Left lung (tissue), 10 donors: ENCODE data around the gene PACS2. TPM values are rescaled to one million over a fixed set of nuclear protein-coding genes. Genes with fewer than 3 reads are reported as not detected.

ENCODE experiments used
- ATAC-seq: fragments of 200-7000 bp; cut with Tn5 transposase; one replicate; pipeline ENCODE4 v1.9.1; 2020; ENCODE audit warnings: moderate library complexity
- DNase-seq, 4 donors: peaks; one replicate each; pipeline ENCODE4 v3.0.0-alpha.2; 2013 to 2020
- H3K27ac ChIP-seq, 2 donors: fragments of 200-600 bp; sonication (generic) in 1 of 2; one replicate each; pipeline versions ENCODE4 v1.5.0 to v1.8.0; 2020 to 2021
- H3K27me3 ChIP-seq, 2 donors: fragments of 200-600 bp; sonication (generic) in 1 of 2; one replicate each; pipeline versions ENCODE4 v1.5.0 to v1.8.0; 2020 to 2021
- H3K36me3 ChIP-seq, 2 donors: fragments of 200-600 bp; sonication (generic) in 1 of 2; one replicate each; pipeline versions ENCODE4 v1.5.0 to v1.8.0; 2020 to 2021
- H3K4me1 ChIP-seq, 2 donors: fragments of 200-600 bp; one replicate each; pipeline ENCODE4 v1.8.0; 2021
- H3K4me3 ChIP-seq, 2 donors: fragments of 200-600 bp; sonication (generic) in 1 of 2; one replicate each; pipeline versions ENCODE4 v1.5.0 to v1.8.0; 2020 to 2021; ENCODE audit warnings: mild to moderate bottlenecking in 1 of 2
- H3K9me3 ChIP-seq, 2 donors: fragments of 200-600 bp; sonication (generic) in 1 of 2; one replicate each; pipeline versions ENCODE4 v1.5.0 to v1.8.0; 2020 to 2021
- intact Hi-C, 2 donors: fragments of 100-400 bp; cut with DNase I; formaldehyde crosslinking; loops; one replicate each; pipeline versions ENCODE4 v1.11.2 to v1.14.2; 2022
- polyA plus RNA-seq, 6 donors: library from polyadenylated mRNA; unstranded; fragments of 120-200 nt; gene quantifications; one replicate each; pipeline ENCODE4 v1.2.1, GENCODE V29; 2013; ENCODE audit not compliant: insufficient read length in 6 of 6
- total RNA-seq, 2 donors: library from RNA; stranded (reverse); fragmentation: NEBNext Ultra II Directional; extraction: Animal tissue kit (Norgen Biotek cat#: 25700); gene quantifications; one replicate each; pipeline ENCODE4 v1.2.1, GENCODE V29; 2021
- TF ChIP-seq, protein P1 (sequence below), 2 donors: fragments of 200-600 bp; sonication (generic) in 1 of 2; IDR thresholded peaks; one replicate each; pipeline versions ENCODE4 v1.5.0 to v1.8.0; 2021; ENCODE audit warnings: antibody characterized with exemption in 2 of 2
- donor health status: DM: no; HTN: yes; CAD: no.
- donor health status: DM: no; HTN: no; CAD: no.

The PACS2 gene
- total and polyA plus RNA-seq, 8 donors, result 64.6 to 99.3 (median 75.4) TPM

DNA sequence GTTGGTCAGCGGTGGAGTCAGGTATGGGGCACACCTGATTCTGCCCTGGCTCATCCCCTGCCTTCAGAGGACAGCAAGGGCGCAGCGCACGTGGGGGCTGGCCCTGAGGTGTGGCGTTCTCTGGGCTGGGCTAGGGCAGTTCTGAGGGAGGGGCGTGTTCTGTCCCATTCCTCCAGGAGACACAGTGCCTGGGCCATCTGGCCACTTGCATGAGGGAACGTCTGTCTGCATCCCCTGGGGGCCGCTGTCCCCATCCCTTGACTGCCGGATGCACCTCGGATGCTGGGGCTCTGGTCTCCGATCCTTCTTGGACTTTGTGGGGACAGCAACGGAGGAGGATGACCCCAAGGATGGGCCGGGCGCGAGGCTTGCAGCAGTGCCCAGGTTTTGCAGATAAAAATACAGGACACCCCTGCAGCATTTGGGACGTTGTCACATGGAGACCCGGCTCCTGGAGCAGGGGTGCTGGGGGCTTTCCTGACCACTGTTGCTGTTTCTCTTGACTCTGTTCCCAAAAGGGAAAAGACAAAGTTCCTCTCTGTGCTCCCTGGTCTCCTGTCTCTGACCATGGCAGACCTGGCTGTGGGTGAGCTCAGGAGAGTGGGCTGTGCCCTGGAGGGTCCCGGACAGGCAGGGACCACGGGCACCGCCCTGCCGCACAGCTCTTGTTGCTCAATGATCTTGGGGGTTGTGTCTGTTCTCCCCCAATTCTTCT, 112.0 kb downstream of the PACS2 start:
- DNase-seq, result peak in 1 of 4 donors; percentile 52

DNA sequence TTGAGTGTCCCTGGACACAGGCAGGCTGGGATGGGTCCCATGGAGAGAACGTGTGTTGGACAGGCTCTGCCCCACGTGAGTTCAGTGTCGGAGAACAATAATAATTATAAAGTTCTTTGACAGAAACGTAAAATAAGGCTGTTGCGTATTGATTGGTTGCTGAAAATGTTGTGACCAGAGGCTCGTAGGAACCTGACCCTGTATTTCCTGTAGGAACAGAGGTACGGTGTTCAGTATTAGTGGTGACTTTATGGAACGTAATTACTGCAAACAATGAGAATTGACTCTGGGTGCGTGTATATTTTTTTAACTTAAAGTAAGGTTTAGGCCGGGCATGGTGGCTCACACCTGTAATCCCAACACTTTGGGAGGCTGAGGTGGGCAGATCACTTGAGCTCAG, 112.9 kb downstream of the PACS2 start:
- no peaks in the 10 kb centered on the region for H3K9me3 ChIP-seq
- H3K27ac ChIP-seq, result no peak overlapping the region
- ATAC-seq (no peak), DNase-seq (no peak)
- H3K4me1 ChIP-seq, result peaks cover 0 to 15% of the 10 kb centered on the region in 2 donors
- H3K27me3 ChIP-seq, result no peaks in the 10 kb centered on the region
- intact Hi-C loops, result no loop called here
- no peak overlapping the region for H3K4me3 ChIP-seq
- TF ChIP-seq, protein P1, sequence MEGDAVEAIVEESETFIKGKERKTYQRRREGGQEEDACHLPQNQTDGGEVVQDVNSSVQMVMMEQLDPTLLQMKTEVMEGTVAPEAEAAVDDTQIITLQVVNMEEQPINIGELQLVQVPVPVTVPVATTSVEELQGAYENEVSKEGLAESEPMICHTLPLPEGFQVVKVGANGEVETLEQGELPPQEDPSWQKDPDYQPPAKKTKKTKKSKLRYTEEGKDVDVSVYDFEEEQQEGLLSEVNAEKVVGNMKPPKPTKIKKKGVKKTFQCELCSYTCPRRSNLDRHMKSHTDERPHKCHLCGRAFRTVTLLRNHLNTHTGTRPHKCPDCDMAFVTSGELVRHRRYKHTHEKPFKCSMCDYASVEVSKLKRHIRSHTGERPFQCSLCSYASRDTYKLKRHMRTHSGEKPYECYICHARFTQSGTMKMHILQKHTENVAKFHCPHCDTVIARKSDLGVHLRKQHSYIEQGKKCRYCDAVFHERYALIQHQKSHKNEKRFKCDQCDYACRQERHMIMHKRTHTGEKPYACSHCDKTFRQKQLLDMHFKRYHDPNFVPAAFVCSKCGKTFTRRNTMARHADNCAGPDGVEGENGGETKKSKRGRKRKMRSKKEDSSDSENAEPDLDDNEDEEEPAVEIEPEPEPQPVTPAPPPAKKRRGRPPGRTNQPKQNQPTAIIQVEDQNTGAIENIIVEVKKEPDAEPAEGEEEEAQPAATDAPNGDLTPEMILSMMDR (IDR thresholded peaks at IDR 0.05), result no peak
- H3K36me3 ChIP-seq, result peaks cover 5 to 22% of the 10 kb centered on the region in 2 donors

More for the DNA sequence above, 112.0 kb downstream of the PACS2 start:
- no peak overlapping the region for H3K4me3 ChIP-seq
- H3K9me3 ChIP-seq, result no peaks in the 10 kb centered on the region
- TF ChIP-seq, protein P1 (IDR thresholded peaks at IDR 0.05), result no peak
- no peak overlapping the region for H3K27ac ChIP-seq
- intact Hi-C loops, result no loop called here
- ATAC-seq, result no peak
- no peaks in the 10 kb centered on the region for H3K27me3 ChIP-seq
- H3K4me1 ChIP-seq, result peaks cover 5 to 23% of the 10 kb centered on the region in 2 donors
- peaks cover 5 to 23% of the 10 kb centered on the region in 2 donors for H3K36me3 ChIP-seq

DNA sequence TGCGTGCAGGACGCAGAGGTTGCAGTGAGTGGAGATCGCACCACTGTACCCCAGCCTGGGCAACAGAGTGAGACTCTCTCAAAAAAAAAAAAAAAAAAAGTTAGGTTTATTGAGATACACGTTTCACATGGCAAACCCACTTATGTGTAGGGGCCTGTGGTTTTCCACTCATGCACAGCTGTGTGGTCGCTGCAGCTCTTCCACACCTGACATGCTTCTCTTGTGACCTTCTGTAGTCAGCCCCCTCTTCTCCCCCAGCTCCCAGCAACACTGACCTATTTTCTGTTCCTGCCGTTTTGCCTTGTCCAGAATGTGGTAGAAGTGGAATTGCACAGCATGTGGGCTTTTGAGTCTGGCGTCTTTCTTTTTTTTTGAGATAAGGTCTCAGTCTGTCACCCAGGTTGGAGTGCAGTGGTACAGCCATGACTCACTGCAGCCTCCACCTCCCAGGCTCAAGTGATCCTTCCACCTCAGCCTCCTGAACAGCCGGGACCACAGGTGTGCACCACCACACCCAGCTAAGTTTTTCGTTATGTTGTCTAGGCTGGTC, 113.5 kb downstream of the PACS2 start:
- Histone ChIP-seq H3K4me1 (peaks cover 0 to 11% of the 10 kb centered on the region in 2 donors), H3K27me3 (no peaks in the 10 kb centered on the region), H3K36me3 (peaks cover 5 to 22% of the 10 kb centered on the region in 2 donors), H3K4me3 (no peak overlapping the region), H3K27ac (no peak overlapping the region), H3K9me3 (no peaks in the 10 kb centered on the region)
- peak in 1 of 4 donors; percentile 20 for DNase-seq
- intact Hi-C loops, result no loop called here
- TF ChIP-seq, protein P1 (IDR thresholded peaks at IDR 0.05), result no peak
- no peak for ATAC-seq

DNA sequence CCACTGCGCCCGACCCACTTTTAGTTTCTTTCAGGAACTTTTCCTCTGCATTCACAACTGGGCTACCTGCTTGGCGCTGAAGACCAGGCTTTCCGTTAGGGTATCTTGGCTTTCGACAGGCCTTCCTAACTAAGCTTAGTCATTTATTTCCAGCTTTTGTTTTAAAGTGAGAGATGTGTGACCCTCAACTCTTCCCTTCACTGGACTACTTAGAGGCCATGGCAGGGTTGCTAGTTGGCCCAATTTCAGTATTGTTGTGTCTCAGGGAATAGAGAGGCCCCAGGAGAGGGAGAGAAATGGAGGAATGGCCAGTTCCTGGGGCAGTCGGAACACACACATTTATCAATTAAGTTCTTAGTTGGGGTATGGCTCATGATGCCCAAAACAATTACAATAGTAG, 115.5 kb downstream of the PACS2 start:
- peak in 1 of 4 donors; percentile 11 for DNase-seq
- H3K27ac ChIP-seq, result no peak overlapping the region
- no peak overlapping the region for H3K4me3 ChIP-seq
- H3K9me3 ChIP-seq, result no peaks in the 10 kb centered on the region
- peaks cover 0 to 11% of the 10 kb centered on the region in 2 donors for H3K4me1 ChIP-seq
- no peaks in the 10 kb centered on the region for H3K27me3 ChIP-seq
- peaks cover 5 to 22% of the 10 kb centered on the region in 2 donors for H3K36me3 ChIP-seq
- TF ChIP-seq, protein P1 (IDR thresholded peaks at IDR 0.05), result no peak
- intact Hi-C loops, result no loop called here
- no peak for ATAC-seq

DNA sequence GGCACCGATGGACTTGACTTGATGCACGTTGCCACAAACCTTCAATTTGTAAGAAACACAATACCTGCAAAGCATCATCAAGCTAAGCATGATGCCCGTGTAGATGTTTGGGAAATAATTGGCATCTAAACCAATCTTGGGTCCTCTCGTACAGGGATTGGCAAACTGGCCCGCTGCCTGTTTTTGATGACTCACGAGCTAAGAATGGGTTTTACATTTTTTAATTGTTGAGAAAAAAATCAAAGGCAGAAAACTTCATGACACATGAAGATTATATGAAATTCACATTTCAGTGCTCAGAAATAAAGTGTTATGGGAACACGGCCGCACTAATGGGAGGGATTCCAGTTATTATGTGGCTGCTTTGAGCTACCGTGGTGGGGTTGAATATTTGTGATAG, 116.0 kb downstream of the PACS2 start:
- Histone ChIP-seq H3K9me3 (no peaks in the 10 kb centered on the region), H3K27me3 (no peaks in the 10 kb centered on the region), H3K4me1 (peaks cover 0 to 11% of the 10 kb centered on the region in 2 donors), H3K36me3 (peaks cover 5 to 22% of the 10 kb centered on the region in 2 donors), H3K27ac (peak overlapping the region in 1 of 2 donors; percentile 25), H3K4me3 (no peak overlapping the region)
- intact Hi-C loops, result no loop called here
- peak in 1 of 4 donors; percentile 29 for DNase-seq
- ATAC-seq, result peak; percentile 61
- TF ChIP-seq, protein P1 (IDR thresholded peaks at IDR 0.05), result no peak
